SK-N-SH treated with all-trans-retinoic acid at 6 μM for 48 hours (cell line): ENCODE measurements around the gene ALLC.

Experiments
- ATAC-seq: fragments of 200-7000 bp; cut with Tn5 transposase; 3 replicates; pipeline ENCODE4 v1.9.1; 2020; ENCODE audit warnings: mild to moderate bottlenecking, moderate library complexity
- ARNTL ChIP-seq: fragments of 450-650 bp; formaldehyde crosslinking; IDR thresholded peaks from 2 replicates; pipeline ENCODE4 v1.5.0; 2020; ENCODE audit warnings: low read depth, mild to moderate bottlenecking, moderate library complexity, borderline replicate concordance
- BACH2 ChIP-seq: fragments of 250-450 bp; sonication (Bioruptor Pico); IDR thresholded peaks from 2 replicates; pipeline ENCODE4 v1.9.0; 2021; ENCODE audit warnings: mild to moderate bottlenecking, borderline replicate concordance
- CREB5 ChIP-seq: fragments of 250-450 bp; sonication (Bioruptor Pico); IDR thresholded peaks from 2 replicates; pipeline ENCODE4 v1.5.1; 2020; ENCODE audit warnings: low read depth, mild to moderate bottlenecking, moderate library complexity
- CSDC2 ChIP-seq: fragments of 250-450 bp; sonication (Bioruptor Pico); IDR thresholded peaks from 2 replicates; pipeline ENCODE4 v1.5.0; 2020; ENCODE audit warnings: mild to moderate bottlenecking, moderate library complexity
- ESRRG ChIP-seq: fragments of 250-450 bp; sonication (Bioruptor Pico); IDR thresholded peaks from 2 replicates; pipeline ENCODE4 v1.6.1; 2021; ENCODE audit warnings: mild to moderate bottlenecking
- ISL1 ChIP-seq: fragments of 250-450 bp; sonication (Bioruptor Pico); IDR thresholded peaks from 2 replicates; pipeline ENCODE4 v2.1.2; 2022; ENCODE audit warnings: mild to moderate bottlenecking, moderate library complexity
- OSR1 ChIP-seq: fragments of 250-450 bp; sonication (Bioruptor Pico); IDR thresholded peaks from 2 replicates; pipeline ENCODE4 v1.8.0; 2022; ENCODE audit warnings: moderate library complexity, mild to moderate bottlenecking, inconsistent platforms
- PATZ1 ChIP-seq: fragments of 250-450 bp; sonication (Bioruptor Pico); IDR thresholded peaks from 2 replicates; pipeline ENCODE4 v1.8.0; 2020; ENCODE audit warnings: mild to moderate bottlenecking, moderate library complexity, borderline replicate concordance
- PPARA ChIP-seq: fragments of 250-450 bp; sonication (Bioruptor Pico); IDR thresholded peaks from 2 replicates; pipeline ENCODE4 v1.5.0; 2020; ENCODE audit warnings: mild to moderate bottlenecking, borderline replicate concordance
- RARB ChIP-seq: fragments of 250-450 bp; sonication (Bioruptor Pico); IDR thresholded peaks from 2 replicates; pipeline ENCODE4 v1.8.0; 2021; ENCODE audit warnings: mild to moderate bottlenecking, moderate library complexity
- SNAI2 ChIP-seq: fragments of 250-450 bp; sonication (Bioruptor Pico); IDR thresholded peaks from 2 replicates; pipeline ENCODE4 v1.5.0; 2020; ENCODE audit warnings: mild to moderate bottlenecking, moderate library complexity
- TCF4 ChIP-seq: fragments of 250-450 bp; sonication (Bioruptor Pico); IDR thresholded peaks from 2 replicates; pipeline ENCODE4 v1.8.0; 2021; ENCODE audit warnings: mild to moderate bottlenecking, moderate library complexity, borderline replicate concordance
- TOX ChIP-seq: fragments of 250-450 bp; sonication (Bioruptor Pico); IDR thresholded peaks from 2 replicates; pipeline ENCODE4 v1.8.0; 2021; ENCODE audit warnings: mild to moderate bottlenecking, moderate library complexity, borderline replicate concordance
- TSHZ2 ChIP-seq: fragments of 250-450 bp; sonication (Bioruptor Pico); IDR thresholded peaks from 2 replicates; pipeline ENCODE4 v1.5.0; 2020; ENCODE audit warnings: mild to moderate bottlenecking, moderate library complexity
- ZC3H10 ChIP-seq: fragments of 250-450 bp; sonication (Bioruptor Pico); IDR thresholded peaks from 2 replicates; pipeline ENCODE4 v1.5.1; 2021; ENCODE audit warnings: mild to moderate bottlenecking, moderate library complexity
- ZFP3 ChIP-seq: fragments of 250-450 bp; sonication (Bioruptor Pico); IDR thresholded peaks from 2 replicates; pipeline ENCODE4 v1.5.0; 2020; ENCODE audit warnings: mild to moderate bottlenecking, moderate library complexity
- ZFP30 ChIP-seq: fragments of 450-650 bp; formaldehyde crosslinking; IDR thresholded peaks from 2 replicates; pipeline ENCODE4 v1.5.0; 2022; ENCODE audit warnings: mild to moderate bottlenecking, moderate library complexity
- ZNF565 ChIP-seq: fragments of 450-650 bp; formaldehyde crosslinking; conservative IDR thresholded peaks from 2 replicates; pipeline ENCODE4 v1.5.0; 2020; ENCODE audit warnings: low read depth, mild to moderate bottlenecking, moderate library complexity
- ZNF70 ChIP-seq: fragments of 450-650 bp; formaldehyde crosslinking; IDR thresholded peaks from 2 replicates; pipeline ENCODE4 v1.5.0; 2020; ENCODE audit warnings: mild to moderate bottlenecking, moderate library complexity
- ZNF8 ChIP-seq: fragments of 450-650 bp; formaldehyde crosslinking; IDR thresholded peaks from 2 replicates; pipeline ENCODE4 v1.5.0; 2020; ENCODE audit warnings: mild to moderate bottlenecking, moderate library complexity
- TF ChIP-seq, protein P1 (sequence below): fragments of 250-450 bp; sonication (Bioruptor Pico); IDR thresholded peaks from 2 replicates; pipeline ENCODE4 v1.8.0; 2021; ENCODE audit warnings: low read depth, mild to moderate bottlenecking, moderate library complexity, borderline replicate concordance

The ALLC gene

DNA sequence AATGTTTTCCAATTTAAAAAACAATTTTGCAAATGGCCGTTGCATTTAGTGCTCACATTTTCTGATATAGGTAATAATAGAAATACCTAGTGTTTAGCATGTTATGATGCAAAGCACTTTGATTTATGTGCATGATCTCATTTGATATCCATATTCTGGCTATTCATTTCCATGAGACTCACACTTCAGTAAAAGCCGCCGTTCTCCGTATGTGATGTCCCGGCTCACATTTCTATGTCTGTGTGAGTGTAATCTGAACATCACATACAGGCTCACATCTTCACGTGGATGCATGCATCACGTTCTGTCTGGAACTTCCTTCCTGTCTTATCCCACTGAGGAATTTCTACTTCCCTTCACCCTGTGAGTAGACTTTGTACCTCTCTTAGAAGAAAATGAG is 91.2 kb downstream of the ALLC start:
- TF ChIP-seq, protein P1, sequence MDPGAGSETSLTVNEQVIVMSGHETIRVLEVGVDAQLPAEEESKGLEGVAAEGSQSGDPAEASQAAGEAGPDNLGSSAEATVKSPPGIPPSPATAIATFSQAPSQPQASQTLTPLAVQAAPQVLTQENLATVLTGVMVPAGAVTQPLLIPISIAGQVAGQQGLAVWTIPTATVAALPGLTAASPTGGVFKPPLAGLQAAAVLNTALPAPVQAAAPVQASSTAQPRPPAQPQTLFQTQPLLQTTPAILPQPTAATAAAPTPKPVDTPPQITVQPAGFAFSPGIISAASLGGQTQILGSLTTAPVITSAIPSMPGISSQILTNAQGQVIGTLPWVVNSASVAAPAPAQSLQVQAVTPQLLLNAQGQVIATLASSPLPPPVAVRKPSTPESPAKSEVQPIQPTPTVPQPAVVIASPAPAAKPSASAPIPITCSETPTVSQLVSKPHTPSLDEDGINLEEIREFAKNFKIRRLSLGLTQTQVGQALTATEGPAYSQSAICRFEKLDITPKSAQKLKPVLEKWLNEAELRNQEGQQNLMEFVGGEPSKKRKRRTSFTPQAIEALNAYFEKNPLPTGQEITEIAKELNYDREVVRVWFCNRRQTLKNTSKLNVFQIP (CRISPR knock-in tag), result no peak
- no peak for TF ChIP-seq ISL1
- TF ChIP-seq SNAI2 (CRISPR knock-in tag), result no peak
- TF ChIP-seq TCF4 (CRISPR knock-in tag), result no peak
- TF ChIP-seq PATZ1, result no peak
- no peak for TF ChIP-seq TSHZ2 (CRISPR knock-in tag)
- no peak for TF ChIP-seq ZFP3 (CRISPR knock-in tag)
- TF ChIP-seq ZC3H10 (CRISPR knock-in tag), result no peak
- no peak for TF ChIP-seq PPARA (CRISPR knock-in tag)
- no peak for TF ChIP-seq CSDC2 (CRISPR knock-in tag)
- no peak for TF ChIP-seq ZNF70
- TF ChIP-seq BACH2 (CRISPR knock-in tag), result no peak
- TF ChIP-seq RARB (CRISPR knock-in tag), result no peak
- no peak for TF ChIP-seq TOX (CRISPR knock-in tag)
- no peak for TF ChIP-seq ARNTL (CRISPR knock-in tag)
- no peak for TF ChIP-seq CREB5 (CRISPR knock-in tag)
- no peak for TF ChIP-seq OSR1 (CRISPR knock-in tag)
- no peak for TF ChIP-seq ZNF8
- no peak for TF ChIP-seq ZFP30 (CRISPR knock-in tag)
- TF ChIP-seq, all 23 proteins: peak for 0
- no peak for ATAC-seq

DNA sequence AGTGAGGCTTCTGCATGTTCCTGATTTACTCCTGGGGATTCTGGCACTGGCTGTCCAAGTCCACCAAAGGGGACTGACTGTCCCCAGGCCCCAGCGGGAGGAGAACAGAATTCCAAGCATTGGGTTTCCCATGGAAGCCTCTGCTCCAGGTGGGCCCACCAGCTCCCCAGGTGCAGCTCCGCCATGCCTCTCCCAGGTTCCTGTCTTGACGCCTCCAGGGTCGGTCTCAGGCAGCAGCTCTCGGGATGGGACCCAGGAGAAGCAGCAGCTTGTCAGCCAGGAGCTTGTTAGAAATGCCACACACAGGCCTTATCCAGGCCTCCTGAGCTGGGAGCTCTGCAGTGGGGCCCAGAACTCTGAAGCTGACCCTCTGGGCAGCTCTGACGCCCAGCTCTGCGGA is 93.3 kb downstream of the ALLC start:
- TF ChIP-seq TOX (CRISPR knock-in tag) (no peak), ZNF8 (no peak), ISL1 (no peak), ZC3H10 (CRISPR knock-in tag) (no peak), TCF4 (CRISPR knock-in tag) (no peak), CREB5 (CRISPR knock-in tag) (no peak), ZFP3 (CRISPR knock-in tag) (no peak), SNAI2 (CRISPR knock-in tag) (no peak), PPARA (CRISPR knock-in tag) (no peak), ZNF565 (CRISPR knock-in tag) (no peak)
- ATAC-seq, result no peak

- ATAC-seq, result no peak
- TF ChIP-seq TSHZ2 (CRISPR knock-in tag), result no peak
- no peak for TF ChIP-seq ZNF70
- TF ChIP-seq TCF4 (CRISPR knock-in tag), result no peak
- TF ChIP-seq, protein P1 (CRISPR knock-in tag), result no peak
- no peak for TF ChIP-seq BACH2 (CRISPR knock-in tag)
- no peak for TF ChIP-seq ZC3H10 (CRISPR knock-in tag)
- no peak for TF ChIP-seq PATZ1
- TF ChIP-seq TOX (CRISPR knock-in tag), result no peak
- TF ChIP-seq ZNF8, result no peak
- TF ChIP-seq ESRRG, result no peak
- TF ChIP-seq ISL1, result no peak
These were observed 93.8 kb downstream of the ALLC start for GRCh38 chr2:3751806-3752205.
